ENCODE results near the gene ZNF75A. TPM values are rescaled to one million over a fixed set of nuclear protein-coding genes. Genes with fewer than 3 reads are reported as not detected.

The ZNF75A gene
- polyA plus RNA-seq, 3 donors, result 2.3 to 10.2 (median 2.8) TPM

DNA sequence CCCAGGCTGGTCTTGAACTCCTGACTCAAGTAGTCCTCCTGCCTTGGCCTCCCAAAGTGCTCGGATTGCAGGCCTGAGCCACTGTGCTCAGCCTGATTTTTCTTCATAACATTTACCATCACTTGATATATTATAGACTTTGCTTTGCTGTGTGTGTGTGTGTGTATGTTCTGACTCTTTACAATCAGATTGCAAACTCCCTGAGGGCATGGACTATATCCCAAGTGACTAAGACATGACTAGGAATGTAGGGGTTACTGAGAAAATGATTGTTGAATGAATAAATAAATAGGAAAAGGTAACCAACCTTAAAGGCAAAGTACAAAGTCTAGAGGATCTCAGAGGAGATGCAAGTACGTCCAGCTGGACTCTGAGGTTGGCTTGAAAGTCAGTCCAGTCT lies 40.7 kb downstream of the ZNF75A start:
- no peaks in the 10 kb centered on the region for H3K36me3 Mint-ChIP-seq
- no peak overlapping the region for H3K27ac Mint-ChIP-seq
- no peak for DNase-seq
- peaks cover 2 to 10% (median 5%) of the 10 kb centered on the region in 3 donors for H3K27me3 Mint-ChIP-seq (ENCODE audit: low read depth in 3 of 3)
- TF ChIP-seq, protein P1, sequence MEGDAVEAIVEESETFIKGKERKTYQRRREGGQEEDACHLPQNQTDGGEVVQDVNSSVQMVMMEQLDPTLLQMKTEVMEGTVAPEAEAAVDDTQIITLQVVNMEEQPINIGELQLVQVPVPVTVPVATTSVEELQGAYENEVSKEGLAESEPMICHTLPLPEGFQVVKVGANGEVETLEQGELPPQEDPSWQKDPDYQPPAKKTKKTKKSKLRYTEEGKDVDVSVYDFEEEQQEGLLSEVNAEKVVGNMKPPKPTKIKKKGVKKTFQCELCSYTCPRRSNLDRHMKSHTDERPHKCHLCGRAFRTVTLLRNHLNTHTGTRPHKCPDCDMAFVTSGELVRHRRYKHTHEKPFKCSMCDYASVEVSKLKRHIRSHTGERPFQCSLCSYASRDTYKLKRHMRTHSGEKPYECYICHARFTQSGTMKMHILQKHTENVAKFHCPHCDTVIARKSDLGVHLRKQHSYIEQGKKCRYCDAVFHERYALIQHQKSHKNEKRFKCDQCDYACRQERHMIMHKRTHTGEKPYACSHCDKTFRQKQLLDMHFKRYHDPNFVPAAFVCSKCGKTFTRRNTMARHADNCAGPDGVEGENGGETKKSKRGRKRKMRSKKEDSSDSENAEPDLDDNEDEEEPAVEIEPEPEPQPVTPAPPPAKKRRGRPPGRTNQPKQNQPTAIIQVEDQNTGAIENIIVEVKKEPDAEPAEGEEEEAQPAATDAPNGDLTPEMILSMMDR (IDR thresholded peaks at IDR 0.05), result no peak
- H3K9me3 Mint-ChIP-seq, result peaks cover 14 to 53% (median 39%) of the 10 kb centered on the region in 7 donors
- peaks cover 23% of the 10 kb centered on the region in 2 donors for H3K9me3 ChIP-seq (replicated peaks in 1 of 2; ENCODE audit: control insufficient read depth in 1 of 2, insufficient read depth in 1 of 2, low read length in 2 of 2)
- no peaks in the 10 kb centered on the region for H3K4me1 ChIP-seq (ENCODE audit: control insufficient read depth in 1 of 2, insufficient read depth in 2 of 2, low read length in 2 of 2)
- peaks cover 0 to 3% of the 10 kb centered on the region in 2 donors for H3K27me3 ChIP-seq (ENCODE audit: control insufficient read depth in 2 of 2, insufficient read depth in 2 of 2, low read length in 2 of 2)
- no peak overlapping the region for H3K4me3 Mint-ChIP-seq
- intact Hi-C loops (cut with micrococcal nuclease), result no loop called here
- no peaks in the 10 kb centered on the region for H4K20me1 ChIP-seq (ENCODE audit: insufficient read depth, low read length)
- 100% methylated on average over 1 of the region's 2 CpGs for WGBS (ENCODE audit: insufficient coverage)
- H3K4me2 ChIP-seq (replicated peaks; ENCODE audit: extremely low read depth, low read length, poor library complexity, severe bottlenecking), result no peak overlapping the region
- H3K79me2 ChIP-seq (ENCODE audit: insufficient read depth, low read length), result no peaks in the 10 kb centered on the region
- no peaks in the 10 kb centered on the region for H3K4me1 Mint-ChIP-seq
- no peak overlapping the region for H3K9ac ChIP-seq (ENCODE audit: insufficient read depth, low read length, poor library complexity, severe bottlenecking)
- no peak overlapping the region for H3K27ac ChIP-seq (ENCODE audit: low read depth in 1 of 2, low read length in 2 of 2)
- no peak overlapping the region for H2AFZ ChIP-seq (ENCODE audit: insufficient read depth, low read depth, low read length, poor library complexity, severe bottlenecking)
- H3K4me3 ChIP-seq (replicated peaks in 1 of 3; ENCODE audit: low read depth in 2 of 3, low read length in 3 of 3), result no peak overlapping the region
- no peaks in the 10 kb centered on the region for H3K36me3 ChIP-seq (replicated peaks in 1 of 2; ENCODE audit: control insufficient read depth in 1 of 2, insufficient read depth in 2 of 2, low read length in 2 of 2)

DNA sequence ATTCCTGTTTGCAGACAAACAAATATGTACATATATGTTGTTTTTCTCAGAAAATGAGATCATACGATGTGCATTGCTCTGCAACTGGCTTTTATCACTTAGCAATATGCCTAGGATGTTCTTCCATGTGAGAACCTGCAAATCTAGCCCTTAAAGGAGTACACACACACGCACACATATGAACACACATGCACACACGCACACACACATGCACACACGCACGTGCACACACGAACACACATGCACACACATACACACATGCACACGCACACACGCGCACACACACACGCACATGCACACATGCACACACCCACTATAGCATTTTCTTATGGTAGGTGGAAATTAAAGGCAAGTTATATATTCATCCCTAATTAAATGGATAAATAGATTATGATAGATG lies 42.3 kb downstream of the ZNF75A start:
- no peaks in the 10 kb centered on the region for H3K36me3 Mint-ChIP-seq
- no CpG with 5 or more reads among the region's 10 CpGs for WGBS (ENCODE audit: insufficient coverage)
- H2AFZ ChIP-seq (ENCODE audit: insufficient read depth, low read depth, low read length, poor library complexity, severe bottlenecking), result no peak overlapping the region
- TF ChIP-seq, protein P1 (IDR thresholded peaks at IDR 0.05), result no peak
- no peaks in the 10 kb centered on the region for H3K4me1 Mint-ChIP-seq
- H3K79me2 ChIP-seq (ENCODE audit: insufficient read depth, low read length), result no peaks in the 10 kb centered on the region
- DNase-seq, result no peak
- peaks cover 0 to 3% of the 10 kb centered on the region in 2 donors for H3K27me3 ChIP-seq (ENCODE audit: control insufficient read depth in 2 of 2, insufficient read depth in 2 of 2, low read length in 2 of 2)
- H3K4me3 ChIP-seq (replicated peaks in 1 of 3; ENCODE audit: low read depth in 2 of 3, low read length in 3 of 3), result no peak overlapping the region
- no peak overlapping the region for H3K27ac ChIP-seq (ENCODE audit: low read depth in 1 of 2, low read length in 2 of 2)
- H3K4me2 ChIP-seq (replicated peaks; ENCODE audit: extremely low read depth, low read length, poor library complexity, severe bottlenecking), result no peak overlapping the region
- no peak overlapping the region for H3K9ac ChIP-seq (ENCODE audit: insufficient read depth, low read length, poor library complexity, severe bottlenecking)
- H3K9me3 ChIP-seq (replicated peaks in 1 of 2; ENCODE audit: control insufficient read depth in 1 of 2, insufficient read depth in 1 of 2, low read length in 2 of 2), result peaks cover 11 to 13% of the 10 kb centered on the region in 2 donors
- H3K9me3 Mint-ChIP-seq, result peaks cover 10 to 56% (median 36%) of the 10 kb centered on the region in 7 donors
- no peaks in the 10 kb centered on the region for H4K20me1 ChIP-seq (ENCODE audit: insufficient read depth, low read length)
- intact Hi-C loops (cut with micrococcal nuclease), result no loop called here
- H3K36me3 ChIP-seq (replicated peaks in 1 of 2; ENCODE audit: control insufficient read depth in 1 of 2, insufficient read depth in 2 of 2, low read length in 2 of 2), result no peaks in the 10 kb centered on the region
- H3K4me3 Mint-ChIP-seq, result no peak overlapping the region
- H3K4me1 ChIP-seq (ENCODE audit: control insufficient read depth in 1 of 2, insufficient read depth in 2 of 2, low read length in 2 of 2), result no peaks in the 10 kb centered on the region
- H3K27ac Mint-ChIP-seq, result no peak overlapping the region
- H3K27me3 Mint-ChIP-seq (ENCODE audit: low read depth in 3 of 3), result peaks cover 2 to 13% (median 5%) of the 10 kb centered on the region in 3 donors

Measured in CD14-positive monocyte (primary cell).